ENCODE data around the gene CUX1. TPM values are rescaled to one million over a fixed set of nuclear protein-coding genes. Genes with fewer than 3 reads are reported as not detected.

Gene CUX1
- total RNA-seq, 2 donors from 2014 or later: 24.7 to 26.2 TPM

DNA sequence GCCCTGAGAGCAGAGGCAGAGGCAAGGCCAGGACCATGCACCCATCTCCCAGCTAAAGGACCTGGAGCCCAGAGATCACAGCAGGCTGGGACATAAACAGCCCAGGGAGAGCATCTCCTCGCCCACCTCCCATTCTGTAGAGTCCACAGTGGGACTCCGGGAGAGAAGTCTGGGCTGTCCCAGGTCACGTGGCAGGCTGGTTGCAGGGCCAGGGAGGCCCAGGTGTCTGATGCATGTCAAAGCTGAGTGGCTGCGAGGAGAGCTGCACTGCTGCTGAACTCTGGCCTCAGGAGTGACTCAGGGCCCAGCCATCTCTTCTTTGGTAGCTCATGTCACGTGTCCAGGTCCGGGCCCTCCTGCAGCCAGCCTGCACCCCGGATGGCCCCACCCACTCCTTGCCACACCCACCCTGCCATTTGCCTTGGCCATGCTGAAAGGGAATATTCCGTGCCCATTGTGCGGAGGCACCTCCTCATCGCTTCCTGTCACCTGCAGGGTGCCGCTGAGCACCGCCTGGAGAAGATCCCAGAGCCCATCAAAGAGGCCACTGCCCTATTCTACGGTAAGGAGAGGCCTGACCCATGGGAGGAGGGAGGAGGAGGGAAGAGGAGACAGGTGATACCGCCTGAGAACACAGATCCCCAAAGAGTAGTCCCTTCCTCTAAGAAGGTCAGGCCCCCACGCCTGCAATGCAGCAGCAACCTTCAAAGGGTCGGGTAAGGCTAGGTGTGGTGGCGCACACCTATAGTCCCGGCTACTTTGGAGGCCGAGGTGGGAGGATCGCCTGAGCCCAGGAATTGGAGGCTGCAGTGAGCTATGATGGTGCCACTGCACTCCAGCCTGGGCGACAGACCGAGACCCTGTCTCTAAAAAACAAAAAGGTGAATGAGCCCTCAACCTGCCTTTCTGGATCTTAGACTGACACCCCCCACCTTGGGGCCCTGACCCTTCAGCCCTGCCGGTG lies 456.6 kb downstream of the CUX1 start:
- Mint-ChIP-seq H3K27ac (no peak overlapping the region), H3K4me3 (no peak overlapping the region), H3K27me3 (ENCODE audit: low read depth) (no peaks in the 10 kb centered on the region), H3K9me3 (no peaks in the 10 kb centered on the region), H3K4me1 (ENCODE audit: low read depth) (peaks cover under 1% of the 10 kb centered on the region), H3K36me3 (ENCODE audit: insufficient read depth in 2 of 2) (no peaks in the 10 kb centered on the region)
- no peak for ATAC-seq (replicated peaks in 1 of 2)
- DNase-seq: no peak

DNA sequence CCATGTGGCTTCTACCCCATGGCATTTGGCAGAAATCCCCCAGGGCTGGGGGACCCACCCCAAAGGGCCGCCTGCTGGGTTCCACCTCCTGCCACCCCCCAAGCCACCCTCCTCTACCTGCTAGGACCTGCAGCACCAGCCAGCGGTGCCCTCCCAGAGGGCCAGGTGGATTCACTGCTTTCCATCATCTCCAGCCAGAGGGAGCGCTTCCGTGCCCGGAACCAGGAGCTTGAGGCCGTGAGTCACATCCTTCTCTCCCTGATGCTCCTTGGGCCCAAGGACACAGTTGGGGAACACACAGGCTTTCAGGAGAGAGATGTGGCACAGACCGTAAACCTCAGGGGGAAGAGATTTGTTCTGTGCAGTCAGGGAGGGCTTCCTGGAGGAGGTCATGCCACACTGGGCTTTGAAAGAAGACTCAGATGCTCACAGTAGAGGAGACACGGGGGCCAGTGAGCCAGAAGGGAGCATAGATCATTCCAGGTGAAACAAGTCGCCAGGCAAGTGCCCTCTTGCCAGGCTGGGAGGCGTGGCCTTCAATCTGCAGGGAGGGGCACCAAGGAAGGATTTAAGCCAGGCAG lies 457.8 kb downstream of the CUX1 start:
- H3K27me3 Mint-ChIP-seq (ENCODE audit: low read depth): no peaks in the 10 kb centered on the region
- no peaks in the 10 kb centered on the region for H3K36me3 Mint-ChIP-seq (ENCODE audit: insufficient read depth in 2 of 2)
- H3K9me3 Mint-ChIP-seq: no peaks in the 10 kb centered on the region
- no peak for ATAC-seq (replicated peaks in 1 of 2)
- H3K27ac Mint-ChIP-seq: no peak overlapping the region
- peaks cover 9% of the 10 kb centered on the region for H3K4me1 Mint-ChIP-seq (ENCODE audit: low read depth)
- no peak for DNase-seq
- H3K4me3 Mint-ChIP-seq: no peak overlapping the region

DNA sequence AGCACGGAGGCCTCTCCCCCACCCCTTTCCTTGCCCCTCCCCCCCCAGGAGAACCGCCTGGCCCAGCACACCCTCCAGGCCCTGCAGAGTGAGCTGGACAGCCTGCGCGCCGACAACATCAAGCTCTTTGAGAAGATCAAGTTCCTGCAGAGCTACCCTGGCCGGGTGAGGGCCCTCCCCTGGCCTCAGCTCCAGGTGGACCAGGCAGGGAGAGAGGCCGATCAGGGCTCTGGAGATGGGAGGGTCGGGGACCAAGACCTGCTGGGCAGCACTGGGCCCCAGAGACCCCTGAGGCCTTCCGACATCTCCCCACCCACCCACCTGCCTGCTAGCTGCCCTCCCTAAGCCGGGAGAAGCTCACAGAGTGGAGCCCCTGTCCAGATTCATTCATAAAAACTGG lies 460.5 kb downstream of the CUX1 start:
- ATAC-seq (replicated peaks in 1 of 2): no peak
- Mint-ChIP-seq H3K27me3 (ENCODE audit: low read depth) (no peaks in the 10 kb centered on the region), H3K4me1 (ENCODE audit: low read depth) (peaks cover 9% of the 10 kb centered on the region), H3K36me3 (ENCODE audit: insufficient read depth in 2 of 2) (no peaks in the 10 kb centered on the region), H3K27ac (no peak overlapping the region), H3K4me3 (no peak overlapping the region), H3K9me3 (no peaks in the 10 kb centered on the region)
- no peak for DNase-seq

DNA sequence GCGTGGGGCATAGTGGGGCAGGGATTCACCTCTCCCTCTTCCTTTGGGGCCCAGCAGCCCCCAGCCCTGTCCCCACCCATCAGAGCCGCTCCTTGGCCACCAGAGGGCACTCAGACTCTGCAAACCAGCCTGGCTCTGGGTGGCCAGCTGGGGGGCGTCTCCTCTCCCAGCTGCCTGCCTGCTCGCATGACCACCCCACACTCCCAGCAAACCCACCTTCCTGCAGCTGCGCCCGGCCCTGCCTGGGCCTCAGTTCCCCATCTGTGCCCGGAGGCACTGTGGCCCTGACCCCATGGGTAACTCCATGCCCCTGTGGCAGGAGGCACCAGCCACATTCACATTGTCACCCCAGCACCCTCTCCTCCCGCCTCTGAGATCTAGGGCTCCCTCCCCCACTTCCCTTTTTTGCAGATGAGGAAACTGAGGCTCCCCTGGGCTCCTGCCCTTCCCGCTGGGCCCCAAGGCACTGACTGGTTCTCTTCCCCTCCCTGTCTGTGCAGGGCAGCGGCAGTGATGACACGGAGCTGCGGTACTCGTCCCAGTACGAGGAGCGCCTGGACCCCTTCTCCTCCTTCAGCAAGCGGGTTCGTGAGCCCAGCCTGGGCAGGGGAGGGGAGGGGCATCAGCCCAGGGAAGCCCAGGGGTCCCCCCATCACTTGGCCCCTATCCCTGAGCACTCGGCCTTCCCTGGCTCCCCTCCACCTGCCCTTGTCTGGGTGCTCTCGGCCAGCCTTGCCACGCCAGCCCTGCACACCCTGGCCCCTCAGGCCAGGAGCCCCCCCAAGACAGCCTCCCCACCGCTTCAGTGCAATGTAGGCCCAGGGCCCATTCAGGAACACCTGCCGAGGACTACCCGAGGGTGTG lies 462.3 kb downstream of the CUX1 start:
- H3K9me3 Mint-ChIP-seq: no peaks in the 10 kb centered on the region
- peaks cover 3% of the 10 kb centered on the region for H3K27me3 Mint-ChIP-seq (ENCODE audit: low read depth)
- ATAC-seq (replicated peaks in 1 of 2) (peak; percentile 86 to 92), DNase-seq (peak; percentile 64 to 66)
- no peaks in the 10 kb centered on the region for H3K36me3 Mint-ChIP-seq (ENCODE audit: insufficient read depth in 2 of 2)
- H3K4me1 Mint-ChIP-seq (ENCODE audit: low read depth): peaks cover 15% of the 10 kb centered on the region
- H3K4me3 Mint-ChIP-seq: no peak overlapping the region
- H3K27ac Mint-ChIP-seq: no peak overlapping the region

DNA sequence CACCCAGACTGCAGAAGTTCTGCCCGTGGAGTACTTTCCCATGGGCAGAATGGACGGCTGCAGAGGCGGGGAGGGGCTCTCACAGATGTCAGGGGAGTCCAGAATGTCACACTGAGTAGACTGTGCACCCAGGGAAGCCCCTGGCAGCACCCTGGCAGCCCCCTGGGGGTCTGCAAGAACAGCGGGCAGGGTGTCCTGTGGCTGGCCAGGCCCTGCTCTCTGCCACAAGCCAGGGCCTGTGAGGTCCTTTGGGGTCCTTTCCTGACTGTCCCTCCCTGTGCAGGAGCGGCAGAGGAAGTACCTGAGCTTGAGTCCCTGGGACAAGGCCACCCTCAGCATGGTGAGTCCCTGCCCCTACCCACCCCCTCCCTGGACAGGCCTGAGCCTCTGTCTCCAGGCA lies 463.1 kb downstream of the CUX1 start:
- Mint-ChIP-seq H3K36me3 (ENCODE audit: insufficient read depth in 2 of 2) (no peaks in the 10 kb centered on the region), H3K27ac (no peak overlapping the region), H3K4me1 (ENCODE audit: low read depth) (peaks cover 22% of the 10 kb centered on the region), H3K9me3 (no peaks in the 10 kb centered on the region), H3K4me3 (no peak overlapping the region), H3K27me3 (ENCODE audit: low read depth) (peaks cover 10% of the 10 kb centered on the region)
- ATAC-seq (replicated peaks in 1 of 2) (no peak), DNase-seq (no peak)

DNA sequence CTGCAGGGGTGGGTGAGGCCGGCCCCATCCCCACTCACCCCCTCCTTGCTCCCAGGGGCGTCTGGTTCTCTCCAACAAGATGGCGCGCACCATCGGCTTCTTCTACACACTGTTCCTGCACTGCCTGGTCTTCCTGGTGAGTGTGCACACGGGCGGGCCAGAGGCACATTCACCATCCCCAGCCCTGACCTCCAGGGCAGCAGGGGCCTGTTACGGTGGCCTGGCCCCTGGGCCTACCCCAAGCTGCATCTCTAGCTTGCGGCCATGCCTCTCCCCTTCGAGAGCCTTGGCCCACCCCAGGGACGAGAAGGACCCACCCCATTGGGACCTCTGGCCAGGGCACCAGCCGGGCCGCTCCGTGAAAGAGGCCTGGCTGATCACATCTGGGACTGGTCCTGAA lies 464.4 kb downstream of the CUX1 start:
- Mint-ChIP-seq H3K27me3 (ENCODE audit: low read depth) (peaks cover 11% of the 10 kb centered on the region), H3K9me3 (no peaks in the 10 kb centered on the region), H3K4me3 (no peak overlapping the region), H3K4me1 (ENCODE audit: low read depth) (peaks cover 23% of the 10 kb centered on the region), H3K27ac (no peak overlapping the region), H3K36me3 (ENCODE audit: insufficient read depth in 2 of 2) (no peaks in the 10 kb centered on the region)
- DNase-seq: no peak
- no peak for ATAC-seq (replicated peaks in 1 of 2)

DNA sequence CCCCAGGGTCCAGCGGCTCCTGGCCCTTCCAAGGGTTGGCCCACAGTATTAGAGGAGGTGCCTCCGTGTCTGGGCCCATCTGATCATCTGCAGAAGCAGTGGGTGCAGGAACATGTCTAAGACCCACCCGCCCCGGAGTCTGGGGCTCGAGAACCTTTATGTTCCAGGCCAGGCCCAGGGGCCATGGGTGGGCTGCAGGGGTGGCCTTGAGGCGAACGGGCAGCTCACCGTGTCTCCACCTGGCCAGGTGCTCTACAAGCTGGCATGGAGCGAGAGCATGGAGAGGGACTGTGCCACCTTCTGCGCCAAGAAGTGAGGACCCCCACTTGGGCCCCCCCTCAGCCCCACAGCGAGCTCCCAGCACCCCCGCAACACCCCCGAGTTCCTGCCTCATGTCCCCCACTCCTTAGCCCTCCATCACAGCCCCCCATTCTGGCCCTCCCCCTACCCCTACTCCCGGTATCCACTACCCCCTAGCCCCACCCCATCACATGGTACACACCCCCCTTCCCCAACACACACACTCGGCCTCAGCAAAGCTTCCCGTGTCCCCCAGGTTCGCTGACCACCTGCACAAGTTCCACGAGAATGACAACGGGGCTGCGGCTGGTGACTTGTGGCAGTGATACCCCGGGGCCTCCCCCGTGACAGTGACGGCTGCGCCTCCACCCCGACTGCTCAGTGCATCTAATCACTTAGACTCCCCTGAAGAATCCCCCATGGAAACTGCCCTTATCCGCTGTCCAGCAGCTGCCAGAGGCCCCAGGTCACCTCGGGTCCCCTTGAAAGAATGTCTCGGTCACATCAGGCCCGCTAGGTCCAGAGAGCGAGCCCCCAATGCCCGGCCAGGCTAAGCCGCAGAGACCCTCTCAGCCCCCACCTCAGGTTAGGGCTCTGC lies 465.3 kb downstream of the CUX1 start:
- peaks cover 23% of the 10 kb centered on the region for H3K4me1 Mint-ChIP-seq (ENCODE audit: low read depth)
- no peak for DNase-seq
- H3K27me3 Mint-ChIP-seq (ENCODE audit: low read depth): peaks cover 11% of the 10 kb centered on the region

DNA sequence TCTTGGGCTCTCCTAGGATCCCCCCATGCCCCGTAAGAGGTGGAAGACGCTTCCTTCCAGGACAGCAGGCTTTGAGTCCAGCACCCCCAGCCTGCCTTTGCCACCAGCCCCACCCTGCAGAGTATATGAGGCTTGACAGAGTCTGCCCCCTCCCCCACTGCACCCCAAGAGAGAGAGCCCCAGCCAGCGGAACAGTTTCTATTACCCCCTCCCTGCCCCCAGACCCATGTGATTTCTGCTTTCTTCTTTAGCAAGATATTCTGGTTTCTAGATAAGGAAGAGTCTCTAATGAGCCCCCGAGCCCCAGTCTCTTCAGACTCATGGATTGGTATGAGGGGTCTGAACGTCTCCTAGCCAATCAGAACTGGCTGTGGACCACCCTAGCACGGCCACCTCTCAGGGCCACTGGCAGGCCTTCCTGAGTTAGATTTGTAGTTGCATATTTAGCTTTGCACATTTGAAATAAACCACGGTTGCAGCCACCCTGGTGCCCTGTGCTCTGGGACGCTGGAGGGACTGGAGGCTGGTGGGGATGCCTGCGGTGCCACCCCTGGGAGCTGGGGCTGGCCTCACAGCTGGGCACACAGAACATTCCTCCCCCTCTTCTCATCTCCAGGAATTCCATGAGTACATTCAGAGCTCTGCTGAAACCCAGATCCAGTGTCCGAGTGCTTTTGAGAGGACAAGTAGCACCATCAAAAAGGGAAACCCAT lies 466.2 kb downstream of the CUX1 start:
- Mint-ChIP-seq H3K27ac (no peak overlapping the region), H3K27me3 (ENCODE audit: low read depth) (peaks cover 11% of the 10 kb centered on the region), H3K36me3 (ENCODE audit: insufficient read depth in 2 of 2) (no peaks in the 10 kb centered on the region), H3K9me3 (no peaks in the 10 kb centered on the region), H3K4me1 (ENCODE audit: low read depth) (peaks cover 30% of the 10 kb centered on the region), H3K4me3 (peak overlapping the region in 1 of 2 donors; percentile 17)
- DNase-seq (no peak), ATAC-seq (replicated peaks in 1 of 2) (no peak)

More for the DNA sequence above, 465.3 kb downstream of the CUX1 start:
- Mint-ChIP-seq H3K36me3 (ENCODE audit: insufficient read depth in 2 of 2) (no peaks in the 10 kb centered on the region), H3K9me3 (no peaks in the 10 kb centered on the region), H3K27ac (no peak overlapping the region), H3K4me3 (no peak overlapping the region)
- ATAC-seq (replicated peaks in 1 of 2): no peak

DNA sequence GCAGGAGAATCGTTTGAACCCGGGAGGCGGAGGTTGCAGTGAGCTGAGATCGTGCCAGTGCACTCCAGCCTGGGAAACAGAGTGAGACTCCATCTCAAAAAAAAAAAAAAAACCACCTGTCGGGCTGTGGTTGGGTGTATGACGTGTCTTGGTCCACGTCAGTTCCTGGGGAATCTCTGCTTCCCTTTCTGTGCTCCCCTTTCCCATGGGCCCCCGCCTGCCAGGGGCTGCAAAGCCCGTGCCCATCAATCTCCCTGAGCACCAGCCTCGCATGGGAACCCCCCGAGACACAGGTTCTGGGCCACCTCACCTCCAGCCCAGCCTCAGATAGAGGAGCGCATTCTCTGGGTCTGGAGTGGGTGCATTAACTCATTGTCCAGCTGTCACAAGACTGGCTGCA lies 467.0 kb downstream of the CUX1 start:
- ATAC-seq (replicated peaks in 1 of 2) (peak; percentile 6 to 25), DNase-seq (peak; percentile 21 to 36)
- peak overlapping the region; percentile 61 to 65 for H3K4me3 Mint-ChIP-seq
- H3K9me3 Mint-ChIP-seq: no peaks in the 10 kb centered on the region
- no peak overlapping the region for H3K27ac Mint-ChIP-seq
- peaks cover 11% of the 10 kb centered on the region for H3K27me3 Mint-ChIP-seq (ENCODE audit: low read depth)
- H3K36me3 Mint-ChIP-seq (ENCODE audit: insufficient read depth in 2 of 2): no peaks in the 10 kb centered on the region
- H3K4me1 Mint-ChIP-seq (ENCODE audit: low read depth): peaks cover 34% of the 10 kb centered on the region

DNA sequence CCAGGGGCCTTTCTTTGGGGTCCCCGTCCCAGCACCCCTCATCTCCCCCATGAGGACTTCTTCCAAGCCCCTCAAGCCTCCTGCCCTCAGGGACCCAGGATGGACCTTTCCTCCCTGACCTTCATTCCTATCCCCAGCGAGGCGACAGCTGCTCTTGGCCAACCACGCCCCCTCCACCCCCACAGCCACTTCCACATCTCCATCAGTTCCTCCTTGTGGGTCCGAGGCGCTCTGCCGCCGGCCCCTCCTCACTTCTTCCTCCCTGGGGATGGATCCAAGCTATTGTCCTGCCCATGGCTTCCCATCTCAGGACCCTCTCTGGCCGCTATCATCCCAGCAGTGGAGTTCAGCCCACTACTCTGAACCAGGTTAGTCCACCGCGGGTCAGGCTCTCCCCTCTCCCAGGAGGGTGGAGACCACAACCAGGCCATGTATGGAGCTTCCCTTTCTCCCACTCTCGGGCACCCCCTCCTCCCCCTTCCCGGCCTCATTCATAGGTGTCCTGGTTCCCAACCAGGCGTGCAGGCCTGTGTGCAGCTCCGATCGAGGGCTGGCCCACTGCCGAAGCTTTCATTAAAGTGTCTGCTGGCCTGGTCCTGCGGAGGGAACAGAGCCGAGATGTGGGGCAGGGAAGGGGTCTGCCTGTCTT lies 467.6 kb downstream of the CUX1 start:
- DNase-seq (no peak), ATAC-seq (replicated peaks in 1 of 2) (no peak)
- H3K4me1 Mint-ChIP-seq (ENCODE audit: low read depth): peaks cover 32% of the 10 kb centered on the region
- peak overlapping the region; percentile 65 to 67 for H3K4me3 Mint-ChIP-seq
- H3K36me3 Mint-ChIP-seq (ENCODE audit: insufficient read depth in 2 of 2): no peaks in the 10 kb centered on the region
- H3K9me3 Mint-ChIP-seq: no peaks in the 10 kb centered on the region
- no peak overlapping the region for H3K27ac Mint-ChIP-seq
- peaks cover 11% of the 10 kb centered on the region for H3K27me3 Mint-ChIP-seq (ENCODE audit: low read depth)

DNA sequence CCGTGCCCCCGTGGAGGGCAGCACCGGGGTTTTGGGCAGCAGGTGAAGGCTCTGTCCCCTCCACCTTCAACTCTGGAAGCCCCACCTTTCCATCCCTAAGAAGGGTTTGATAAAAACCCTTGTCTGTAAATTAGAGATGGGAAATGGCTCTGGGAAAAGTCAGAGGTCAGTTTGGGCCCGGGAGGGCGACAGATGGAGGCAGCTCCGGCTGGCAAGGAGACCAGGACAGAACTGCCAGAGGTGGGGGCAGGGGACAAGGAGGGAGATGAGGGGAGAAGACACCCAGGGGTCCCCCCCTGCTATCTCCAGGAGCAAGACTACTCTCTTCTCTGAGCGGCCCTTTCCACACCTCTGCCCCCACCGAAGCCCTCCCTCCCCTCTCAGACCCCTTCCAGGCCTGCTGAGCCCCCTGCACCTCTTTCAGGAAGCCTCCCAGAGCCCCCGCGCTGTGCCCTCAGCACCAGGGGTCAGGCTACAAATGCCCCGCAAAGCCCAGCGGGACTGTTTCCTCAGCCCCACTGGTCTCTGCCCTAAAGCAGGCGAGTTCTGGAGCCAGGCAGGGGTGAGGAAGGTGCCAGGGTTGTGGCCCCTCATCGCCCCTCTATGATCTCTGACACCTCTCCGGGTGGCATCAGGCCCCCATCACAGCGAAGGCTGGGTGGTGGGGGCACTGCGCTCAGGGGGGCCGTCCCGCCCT lies 468.3 kb downstream of the CUX1 start:
- peak overlapping the region; percentile 67 to 68 for H3K4me3 Mint-ChIP-seq
- H3K4me1 Mint-ChIP-seq (ENCODE audit: low read depth): peaks cover 33% of the 10 kb centered on the region
- peak in 1 of 2 donors; percentile 14 for ATAC-seq (replicated peaks in 1 of 2)
- peak overlapping the region; percentile 30 for H3K27ac Mint-ChIP-seq
- no peak for DNase-seq
- H3K9me3 Mint-ChIP-seq: no peaks in the 10 kb centered on the region
- peaks cover 11% of the 10 kb centered on the region for H3K27me3 Mint-ChIP-seq (ENCODE audit: low read depth)
- H3K36me3 Mint-ChIP-seq (ENCODE audit: insufficient read depth in 2 of 2): no peaks in the 10 kb centered on the region
